Measurements from ENCODE around the gene HLA-DOB. TPM values are rescaled to one million over a fixed set of nuclear protein-coding genes. Genes with fewer than 3 reads are reported as not detected.

Gene HLA-DOB
- total and polyA plus RNA-seq, 2 donors (not counting 1 experiment from before 2014, with no cell fraction given), result under 0.01 to 0.49 TPM

GRCh38 chr6:32852018-32852843 lies 35.4 kb upstream of the HLA-DOB start:
- H3K79me2 ChIP-seq (ENCODE audit: control insufficient read depth, insufficient read depth, low read length), result peaks cover 12% of the 10 kb centered on the region
- peak overlapping the region; percentile 90 for H3K27ac ChIP-seq (ENCODE audit: insufficient read depth, low read length)
- peak overlapping the region; percentile 78 for H3K9ac ChIP-seq (ENCODE audit: insufficient read depth, low read length)
- H2AFZ ChIP-seq (ENCODE audit: low read length), result peak overlapping the region; percentile 88
- no peaks in the 10 kb centered on the region for H3K9me3 ChIP-seq (ENCODE audit: control insufficient read depth, insufficient read depth, low read depth, low read length)
- H3K27me3 ChIP-seq (ENCODE audit: control insufficient read depth, insufficient read depth, low read length), result no peaks in the 10 kb centered on the region
- no peaks in the 10 kb centered on the region for H4K20me1 ChIP-seq (ENCODE audit: control insufficient read depth, extremely low read depth, insufficient read depth, low read length)
- no peak for TF ChIP-seq EZH2 (IDR thresholded peaks at IDR 0.05; ENCODE audit: low read length, missing control alignments)
- TF ChIP-seq, protein P1, sequence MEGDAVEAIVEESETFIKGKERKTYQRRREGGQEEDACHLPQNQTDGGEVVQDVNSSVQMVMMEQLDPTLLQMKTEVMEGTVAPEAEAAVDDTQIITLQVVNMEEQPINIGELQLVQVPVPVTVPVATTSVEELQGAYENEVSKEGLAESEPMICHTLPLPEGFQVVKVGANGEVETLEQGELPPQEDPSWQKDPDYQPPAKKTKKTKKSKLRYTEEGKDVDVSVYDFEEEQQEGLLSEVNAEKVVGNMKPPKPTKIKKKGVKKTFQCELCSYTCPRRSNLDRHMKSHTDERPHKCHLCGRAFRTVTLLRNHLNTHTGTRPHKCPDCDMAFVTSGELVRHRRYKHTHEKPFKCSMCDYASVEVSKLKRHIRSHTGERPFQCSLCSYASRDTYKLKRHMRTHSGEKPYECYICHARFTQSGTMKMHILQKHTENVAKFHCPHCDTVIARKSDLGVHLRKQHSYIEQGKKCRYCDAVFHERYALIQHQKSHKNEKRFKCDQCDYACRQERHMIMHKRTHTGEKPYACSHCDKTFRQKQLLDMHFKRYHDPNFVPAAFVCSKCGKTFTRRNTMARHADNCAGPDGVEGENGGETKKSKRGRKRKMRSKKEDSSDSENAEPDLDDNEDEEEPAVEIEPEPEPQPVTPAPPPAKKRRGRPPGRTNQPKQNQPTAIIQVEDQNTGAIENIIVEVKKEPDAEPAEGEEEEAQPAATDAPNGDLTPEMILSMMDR (conservative IDR thresholded peaks at IDR 0.05 in 1 of 2, IDR thresholded peaks at IDR 0.05 in 1 of 2; ENCODE audit: low read depth in 1 of 2, low read length in 2 of 2), result no peak
- H3K4me1 ChIP-seq (ENCODE audit: control insufficient read depth, extremely low read depth, insufficient read depth, low read length), result peaks cover 6% of the 10 kb centered on the region
- peaks cover 15% of the 10 kb centered on the region for H3K36me3 ChIP-seq (ENCODE audit: control insufficient read depth, insufficient read depth, low read length)
- peak overlapping the region; percentile 89 to 97 (median 92) for H3K4me3 ChIP-seq (replicated peaks in 1 of 4; ENCODE audit: control extremely low read depth in 1 of 4, insufficient read depth in 1 of 4, low read depth in 3 of 4, low read length in 4 of 4)
- H3K4me2 ChIP-seq (ENCODE audit: extremely low read depth, insufficient read depth, low read length), result peak overlapping the region; percentile 93
- DNase-seq (ENCODE audit: low read depth in 2 of 2), result peak in 1 of 2 donors; percentile 13

DNA sequence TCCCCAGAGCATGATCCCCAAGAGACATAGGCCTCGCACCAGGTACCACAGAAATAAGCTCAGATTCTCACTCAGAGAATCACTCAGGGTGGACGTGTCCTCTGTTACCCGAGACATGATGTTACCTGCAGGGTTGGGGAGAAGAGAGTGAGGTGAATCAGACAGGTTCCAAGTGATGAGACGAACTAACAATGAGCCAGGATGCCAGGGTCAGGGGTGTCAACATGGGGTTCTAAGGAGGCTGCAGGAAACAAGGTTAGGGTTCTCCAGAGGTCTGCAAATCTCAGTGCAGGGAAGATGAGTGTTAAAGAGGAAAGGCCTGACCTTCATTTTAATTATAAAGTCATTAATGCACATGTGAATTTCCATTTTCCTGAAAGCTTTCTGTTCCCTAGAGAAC lies 34.2 kb upstream of the HLA-DOB start:
- Histone ChIP-seq H3K27me3 (ENCODE audit: control insufficient read depth, insufficient read depth, low read length) (no peaks in the 10 kb centered on the region), H2AFZ (ENCODE audit: low read length) (no peak overlapping the region), H3K36me3 (ENCODE audit: control insufficient read depth, insufficient read depth, low read length) (peaks cover 19% of the 10 kb centered on the region), H3K4me2 (ENCODE audit: extremely low read depth, insufficient read depth, low read length) (no peak overlapping the region), H3K9me3 (ENCODE audit: control insufficient read depth, insufficient read depth, low read depth, low read length) (no peaks in the 10 kb centered on the region), H4K20me1 (ENCODE audit: control insufficient read depth, extremely low read depth, insufficient read depth, low read length) (no peaks in the 10 kb centered on the region), H3K9ac (ENCODE audit: insufficient read depth, low read length) (no peak overlapping the region), H3K27ac (ENCODE audit: insufficient read depth, low read length) (no peak overlapping the region), H3K4me3 (replicated peaks in 1 of 4; ENCODE audit: control extremely low read depth in 1 of 4, insufficient read depth in 1 of 4, low read depth in 3 of 4, low read length in 4 of 4) (no peak overlapping the region), H3K79me2 (ENCODE audit: control insufficient read depth, insufficient read depth, low read length) (peaks cover 12% of the 10 kb centered on the region), H3K4me1 (ENCODE audit: control insufficient read depth, extremely low read depth, insufficient read depth, low read length) (peaks cover 6% of the 10 kb centered on the region)
- TF ChIP-seq, protein P1 (conservative IDR thresholded peaks at IDR 0.05 in 1 of 2, IDR thresholded peaks at IDR 0.05 in 1 of 2; ENCODE audit: low read depth in 1 of 2, low read length in 2 of 2), result no peak
- no peak for DNase-seq (ENCODE audit: low read depth in 2 of 2)

GRCh38 chr6:32849126-32849525 lies 32.3 kb upstream of the HLA-DOB start:
- no peak for TF ChIP-seq EZH2 (IDR thresholded peaks at IDR 0.05; ENCODE audit: low read length, missing control alignments)
- TF ChIP-seq, protein P1 (conservative IDR thresholded peaks at IDR 0.05 in 1 of 2, IDR thresholded peaks at IDR 0.05 in 1 of 2; ENCODE audit: low read depth in 1 of 2, low read length in 2 of 2), result no peak
- no peak overlapping the region for H3K4me3 ChIP-seq (replicated peaks in 1 of 4; ENCODE audit: control extremely low read depth in 1 of 4, insufficient read depth in 1 of 4, low read depth in 3 of 4, low read length in 4 of 4)
- no peaks in the 10 kb centered on the region for H4K20me1 ChIP-seq (ENCODE audit: control insufficient read depth, extremely low read depth, insufficient read depth, low read length)
- H2AFZ ChIP-seq (ENCODE audit: low read length), result no peak overlapping the region
- H3K27ac ChIP-seq (ENCODE audit: insufficient read depth, low read length), result no peak overlapping the region
- no peaks in the 10 kb centered on the region for H3K27me3 ChIP-seq (ENCODE audit: control insufficient read depth, insufficient read depth, low read length)
- DNase-seq (ENCODE audit: low read depth in 2 of 2), result no peak
- peaks cover 19% of the 10 kb centered on the region for H3K36me3 ChIP-seq (ENCODE audit: control insufficient read depth, insufficient read depth, low read length)
- H3K4me1 ChIP-seq (ENCODE audit: control insufficient read depth, extremely low read depth, insufficient read depth, low read length), result peaks cover 9% of the 10 kb centered on the region
- H3K9me3 ChIP-seq (ENCODE audit: control insufficient read depth, insufficient read depth, low read depth, low read length), result no peaks in the 10 kb centered on the region
- H3K9ac ChIP-seq (ENCODE audit: insufficient read depth, low read length), result no peak overlapping the region
- no peak overlapping the region for H3K4me2 ChIP-seq (ENCODE audit: extremely low read depth, insufficient read depth, low read length)
- peaks cover 12% of the 10 kb centered on the region for H3K79me2 ChIP-seq (ENCODE audit: control insufficient read depth, insufficient read depth, low read length)
